Activated effector memory CD4-positive, alpha-beta T cell treated with anti-CD3 and anti-CD28 coated beads, Interleukin-2, amount 50 U/mL, for 16 hours (primary cell): Measurements from ENCODE around the gene EHMT2.
"Not testable (repeated sequence)": the region's sequence is repeated elsewhere in the genome, so short reads cannot be mapped to it uniquely, and the experiment has no call there.

ENCODE experiments used
- DNase-seq: peaks from one replicate; pipeline ENCODE4 v3.0.0-alpha.2; 2020

Gene EHMT2

GRCh38 chr6:31897612-31898382 is at the start of gene EHMT2:
TSS of gene EHMT2 (minus strand) at chr6:31897698. CDS start at chr6:31897677, 21 bp downstream.
- peak; percentile 95 for DNase-seq

GRCh38 chr6:31947070-31947675 is 49.7 kb upstream of the EHMT2 start:
- DNase-seq: no peak

- no peak for DNase-seq
Measured at GRCh38 chr6:31946370-31946885, 48.9 kb upstream of the EHMT2 start.

- DNase-seq: no peak
Measured at GRCh38 chr6:31945507-31946369, 48.2 kb upstream of the EHMT2 start, which contains the start of gene CFB. TSS of gene CFB (plus strand) at chr6:31946095. CDS start at chr6:31946222, 127 bp downstream.

- DNase-seq: no peak
Measured at GRCh38 chr6:31945154-31945506, 47.6 kb upstream of the EHMT2 start.

GRCh38 chr6:31943742-31944141 is 46.2 kb upstream of the EHMT2 start:
- DNase-seq: no peak

GRCh38 chr6:31940256-31940664 is 42.8 kb upstream of the EHMT2 start:
- no peak for DNase-seq

- DNase-seq: no peak
Measured at GRCh38 chr6:31935823-31936222, 38.3 kb upstream of the EHMT2 start.

GRCh38 chr6:31935021-31935420 is 37.5 kb upstream of the EHMT2 start:
- DNase-seq: no peak

- DNase-seq: no peak
Measured at GRCh38 chr6:31933537-31933936, 36.0 kb upstream of the EHMT2 start.

GRCh38 chr6:31932137-31932536 is 34.6 kb upstream of the EHMT2 start:
- DNase-seq: not testable (repeated sequence)

GRCh38 chr6:31930962-31931361 is 33.5 kb upstream of the EHMT2 start:
- DNase-seq: no peak

GRCh38 chr6:31928672-31928939 is 31.1 kb upstream of the EHMT2 start:
- no peak for DNase-seq

GRCh38 chr6:31927863-31928671 is 30.6 kb upstream of the EHMT2 start:
- DNase-seq: no peak

GRCh38 chr6:31927242-31927862 is 29.9 kb upstream of the EHMT2 start, which contains the start of gene C2:
TSS of gene C2 (plus strand) at chr6:31927717. CDS start at chr6:31927753, 36 bp downstream.
- DNase-seq: no peak

GRCh38 chr6:31922942-31923341 is 25.4 kb upstream of the EHMT2 start:
- DNase-seq: no peak

GRCh38 chr6:31920811-31921210 is 23.3 kb upstream of the EHMT2 start:
- DNase-seq: no peak

- DNase-seq: no peak
Measured at GRCh38 chr6:31919624-31920303, 22.3 kb upstream of the EHMT2 start.

GRCh38 chr6:31918069-31918720 is 20.7 kb upstream of the EHMT2 start:
- no peak for DNase-seq

GRCh38 chr6:31915756-31916155 is 18.3 kb upstream of the EHMT2 start:
- no peak for DNase-seq

GRCh38 chr6:31915351-31915750 is 17.9 kb upstream of the EHMT2 start:
- no peak for DNase-seq
